GM19023 (cell line): Measurements from ENCODE around the gene FHOD3.
"Not testable (repeated sequence)": the region's sequence is repeated elsewhere in the genome, so short reads cannot be mapped to it uniquely, and the experiment has no call there.

Source experiments
- ATAC-seq: cut with Tn5 transposase; IDR thresholded peaks from one replicate; pipeline ENCODE4 v1.9.1; 2021; ENCODE audit warnings: mild to moderate bottlenecking, moderate library complexity; ENCODE audit not compliant: unreplicated experiment

The FHOD3 gene

DNA sequence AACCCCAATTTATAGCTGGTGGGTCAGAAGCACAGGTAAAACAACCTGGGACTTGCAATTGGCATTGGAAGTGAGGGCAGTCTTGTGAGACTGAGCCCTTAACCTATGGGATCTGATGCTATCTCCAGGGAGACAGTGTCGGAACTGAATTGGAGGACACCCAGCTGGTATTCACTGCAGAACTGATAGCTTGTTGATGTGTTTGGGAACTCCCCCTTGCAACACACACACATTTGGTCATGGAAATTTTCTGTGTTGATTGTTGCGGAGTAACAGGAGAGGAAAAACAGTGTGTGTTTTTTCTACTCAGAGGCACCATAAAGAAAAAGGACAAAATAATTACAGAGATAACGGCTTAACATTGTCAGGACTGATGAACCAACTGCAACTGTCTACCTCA is 515.2 kb downstream of the FHOD3 start:
- ATAC-seq = no peak

DNA sequence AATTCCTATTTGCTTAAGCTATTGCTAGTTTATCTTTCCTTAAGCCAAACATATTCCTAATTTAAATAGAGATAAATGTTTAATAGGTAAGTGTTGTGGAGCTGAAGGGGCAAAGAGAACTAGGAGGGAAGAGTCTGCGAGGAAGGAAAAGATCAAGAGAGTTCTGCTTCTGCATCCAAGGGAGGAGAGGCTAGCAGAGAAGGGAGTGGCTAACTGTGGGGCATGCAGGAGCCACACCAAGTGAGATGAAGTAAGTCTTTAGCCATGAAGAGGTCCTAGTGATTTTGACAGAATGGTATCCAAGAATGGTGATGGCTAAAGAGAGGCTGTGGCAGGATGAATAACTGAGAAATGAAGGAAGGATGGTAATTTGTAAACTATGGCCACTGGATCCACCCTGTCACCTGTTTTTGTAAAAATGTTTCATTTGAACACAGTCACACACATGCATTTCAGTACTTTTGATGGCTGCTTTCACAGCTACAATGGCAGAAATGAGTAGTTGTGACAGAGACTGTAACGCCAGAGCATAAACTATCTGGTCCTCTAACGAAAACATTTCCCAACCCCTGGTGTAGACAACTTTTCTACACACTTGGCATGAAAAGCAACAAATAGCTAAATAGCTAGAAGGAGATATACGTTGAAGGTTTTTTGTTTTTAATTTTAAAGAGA is 515.7 kb downstream of the FHOD3 start:
- ATAC-seq = no peak

DNA sequence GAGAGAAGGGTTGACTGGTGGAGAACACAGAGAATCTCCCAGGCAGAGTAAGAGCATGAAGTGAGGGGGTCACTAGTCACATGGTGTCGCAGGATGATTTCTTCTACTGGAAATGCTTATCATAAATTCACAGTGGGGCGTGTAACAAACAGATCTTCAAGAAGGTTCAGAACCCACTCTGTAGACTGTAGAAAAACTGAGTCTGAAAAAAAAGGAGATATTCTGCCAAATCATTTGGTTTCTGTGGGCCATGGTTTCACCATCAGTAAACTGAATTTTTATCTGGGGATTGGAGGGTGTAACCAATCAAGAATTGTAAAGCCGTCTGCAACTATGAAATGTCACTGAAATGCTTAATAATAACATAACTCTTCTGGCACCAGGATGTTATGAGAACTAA is 516.3 kb downstream of the FHOD3 start:
- no peak for ATAC-seq

DNA sequence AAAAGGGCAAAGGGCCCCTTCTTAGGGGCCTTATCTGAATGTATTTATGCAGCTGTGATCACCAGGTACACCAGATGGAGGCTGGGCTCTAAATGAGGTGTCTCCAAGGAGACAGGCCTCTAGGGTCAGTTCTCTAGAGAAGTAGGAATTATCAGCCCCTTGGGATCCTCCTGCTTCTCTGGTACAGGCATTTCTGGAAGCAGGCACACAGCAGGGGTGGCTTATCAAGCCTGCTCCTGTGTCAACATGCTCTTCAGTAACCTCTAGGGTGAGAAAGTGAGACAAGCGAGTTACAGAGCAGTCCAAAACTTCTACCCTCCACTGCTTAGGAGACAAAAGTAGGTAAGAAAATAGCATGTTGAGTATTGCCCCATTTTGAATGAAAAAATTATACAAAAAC is 517.5 kb downstream of the FHOD3 start:
- no peak for ATAC-seq

DNA sequence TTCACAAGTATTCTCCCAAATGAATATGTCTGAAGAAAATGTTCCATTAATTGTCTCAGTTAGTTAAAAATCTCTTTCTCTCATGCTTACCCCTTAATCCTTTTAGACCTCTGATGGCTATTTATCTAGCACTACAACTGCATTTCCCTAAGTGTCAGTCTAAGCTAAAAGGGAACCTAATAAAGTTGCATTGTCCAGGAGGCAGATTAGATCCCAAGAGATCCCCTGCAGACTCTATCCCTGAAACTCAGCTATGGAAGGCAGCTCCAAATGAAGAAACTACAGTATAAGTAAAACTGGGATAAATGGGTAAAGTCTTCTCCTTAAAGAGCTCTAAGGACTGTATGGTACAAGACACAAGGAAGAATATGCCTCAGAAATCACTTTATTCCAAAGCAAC is 518.6 kb downstream of the FHOD3 start:
- not testable (repeated sequence) for ATAC-seq

DNA sequence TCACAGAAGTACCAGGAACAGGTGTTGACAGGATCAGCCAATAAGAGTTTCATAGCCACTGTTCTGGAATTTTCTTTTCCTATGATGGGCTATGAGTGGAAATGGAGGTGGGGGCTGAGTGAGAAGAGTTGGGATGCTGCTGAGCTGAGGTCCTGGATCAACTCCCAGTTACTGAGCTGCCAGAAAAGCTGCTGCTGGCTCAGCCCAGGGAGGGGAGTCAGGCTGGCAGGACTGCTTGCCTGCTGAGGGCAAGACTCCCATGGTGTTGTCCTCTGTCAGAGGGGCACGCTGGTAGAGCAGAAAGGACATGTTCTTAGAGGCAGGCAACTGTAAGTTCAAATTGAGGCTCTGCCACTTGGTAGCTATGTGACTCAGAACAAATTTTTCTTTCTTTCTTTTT is 519.5 kb downstream of the FHOD3 start:
- ATAC-seq = no peak

DNA sequence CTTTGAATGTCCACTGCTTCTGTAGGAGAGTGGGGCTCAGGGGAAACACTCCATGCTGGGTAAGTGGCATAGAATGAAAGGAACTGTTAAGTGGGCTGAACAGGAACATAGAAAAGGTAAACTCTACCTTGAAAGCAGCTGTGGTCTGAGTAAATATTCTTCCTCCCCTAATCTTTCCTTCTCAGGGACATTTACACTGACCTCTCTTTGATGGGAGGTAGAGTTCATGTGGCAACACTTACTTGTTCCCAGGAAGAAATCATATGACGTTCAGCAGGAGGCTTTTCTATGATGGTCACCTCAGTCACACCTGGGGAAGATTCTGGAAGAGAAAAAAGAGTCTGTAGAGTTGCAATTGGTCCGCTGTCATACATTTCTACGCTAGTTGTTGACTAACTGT is 521.1 kb downstream of the FHOD3 start:
- no peak for ATAC-seq

DNA sequence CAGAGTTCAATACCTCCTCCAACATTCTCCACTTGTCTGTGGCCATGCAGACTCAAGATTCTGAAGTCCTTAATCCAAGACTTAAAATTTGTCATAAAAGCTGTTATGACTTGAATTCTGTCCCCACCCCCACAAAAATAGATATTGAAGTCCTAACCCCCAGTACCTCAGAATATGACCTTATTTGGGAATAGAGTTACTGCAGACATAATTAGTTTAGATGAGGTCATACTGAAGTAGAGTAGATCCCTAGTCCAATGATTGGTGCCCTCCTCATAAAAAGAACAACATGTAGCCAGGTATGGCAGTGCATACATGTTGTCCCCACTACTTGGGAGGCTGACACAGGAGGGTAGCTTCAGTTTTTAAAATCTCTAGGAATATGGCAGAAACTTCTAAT is 522.1 kb downstream of the FHOD3 start:
- no peak for ATAC-seq

DNA sequence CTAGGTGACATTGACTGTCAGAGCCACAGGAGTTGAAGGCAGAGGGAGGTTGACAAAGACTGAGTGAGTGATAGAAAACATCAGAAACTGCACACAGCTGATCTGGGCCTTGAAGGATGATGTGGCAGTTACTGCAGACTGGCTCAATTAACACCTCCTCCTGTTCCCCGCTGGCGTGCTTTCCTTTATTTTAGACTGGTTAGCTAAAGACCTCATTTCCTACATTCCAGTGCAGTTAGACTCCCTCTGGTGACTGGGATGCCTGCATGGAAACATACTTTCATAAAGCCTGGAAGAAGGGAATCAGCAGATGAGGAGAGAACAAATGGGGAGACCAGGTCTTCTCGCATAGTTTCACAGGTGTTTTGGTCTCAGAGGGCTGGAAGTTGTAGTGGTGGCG is 524.2 kb downstream of the FHOD3 start:
- no peak for ATAC-seq

DNA sequence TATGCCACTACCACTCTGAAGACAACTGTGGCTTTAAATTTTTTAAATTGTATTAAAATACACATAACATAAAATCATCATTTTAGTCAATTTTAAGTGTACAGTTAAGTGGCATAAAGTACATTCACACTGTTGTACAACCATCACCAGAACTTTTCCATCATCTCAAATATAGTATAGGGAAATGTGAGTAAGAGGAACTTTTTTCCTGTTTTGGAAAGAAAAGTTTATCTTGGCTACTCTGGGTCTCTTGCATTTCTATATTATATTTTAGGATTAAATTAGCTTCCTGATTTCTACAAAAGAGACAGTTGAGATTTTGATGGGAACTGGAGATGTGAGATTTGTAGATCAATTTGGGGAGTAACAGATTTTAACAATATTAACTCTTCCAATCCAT is 528.0 kb downstream of the FHOD3 start:
- ATAC-seq = no peak

DNA sequence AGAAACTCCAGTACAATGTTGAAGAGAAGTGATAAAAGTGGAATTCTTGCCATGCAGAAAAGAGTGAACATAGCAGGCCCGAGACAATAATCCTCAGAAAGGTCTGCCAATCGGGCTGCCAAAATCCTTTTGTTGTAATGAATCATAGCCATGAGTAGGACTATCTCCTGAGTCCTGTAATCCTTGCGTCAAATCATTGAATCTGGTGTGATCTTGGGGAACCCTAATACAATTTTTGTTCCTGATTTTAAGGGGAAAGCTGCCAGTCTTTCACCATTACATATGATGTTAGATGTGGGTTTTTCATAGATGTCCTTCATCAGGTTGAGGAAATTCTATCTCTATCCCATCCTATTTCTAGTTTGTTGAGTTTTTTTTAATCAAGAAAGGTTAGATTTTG is 529.0 kb downstream of the FHOD3 start:
- ATAC-seq = no peak

DNA sequence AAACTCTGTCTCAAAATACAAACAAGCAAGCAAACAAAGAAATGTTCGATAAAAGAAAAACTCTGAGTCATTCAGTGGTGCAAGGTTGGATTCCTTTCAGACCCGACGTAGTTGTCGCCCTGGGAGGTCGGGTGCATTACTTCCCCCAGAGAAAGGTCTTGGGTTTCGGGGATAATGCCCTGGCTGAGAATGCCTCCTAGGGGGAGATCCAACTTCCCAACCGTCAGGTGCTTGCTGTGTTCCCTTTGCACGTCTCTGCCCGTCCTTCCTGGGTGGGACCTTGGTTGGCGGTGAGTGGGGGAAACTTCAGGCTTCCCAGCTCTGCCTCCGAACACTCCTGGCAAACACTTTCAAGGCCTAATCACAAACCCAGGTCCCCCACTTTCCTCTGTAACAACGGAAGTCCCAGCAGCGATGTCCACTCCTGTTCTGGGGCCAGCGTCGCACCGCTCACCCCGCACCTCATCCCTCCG is 530.7 kb downstream of the FHOD3 start:
- peak; percentile 0 for ATAC-seq

DNA sequence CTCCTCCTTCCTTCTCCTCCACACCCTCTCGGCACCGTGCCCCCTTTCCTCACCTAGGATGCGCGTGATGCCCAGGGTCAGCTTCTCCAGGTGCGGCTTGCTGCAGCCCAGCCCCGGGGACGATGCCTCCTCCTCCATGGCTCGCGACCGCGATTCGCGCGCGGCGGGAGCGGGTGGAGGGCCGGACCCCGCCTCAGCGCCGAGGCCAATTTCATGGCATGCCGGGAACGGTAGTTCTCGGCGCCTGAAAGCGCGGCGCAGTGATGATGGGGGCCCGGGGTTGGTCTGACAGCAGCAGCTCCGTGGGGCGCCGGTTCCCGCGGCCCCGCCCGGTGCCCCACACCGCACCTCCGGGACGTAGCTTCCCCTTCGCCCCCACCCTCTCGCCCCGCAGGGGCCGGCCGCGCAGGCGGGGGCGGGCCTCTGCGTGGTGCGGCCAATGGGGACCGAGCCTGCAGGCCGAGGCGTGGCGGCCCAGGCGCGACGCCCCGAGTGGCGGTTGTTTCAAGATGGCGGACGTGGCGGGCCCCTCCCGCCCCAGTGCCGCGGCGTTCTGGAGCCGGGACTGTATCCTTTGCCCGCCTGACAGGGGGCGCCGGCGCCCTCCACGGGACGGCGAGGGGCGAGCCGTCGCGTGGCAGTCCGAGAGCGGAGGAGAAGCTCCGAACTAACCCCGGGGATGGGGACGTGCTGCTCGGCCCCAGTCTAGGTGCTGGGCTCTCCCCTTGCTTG is 531.3 kb downstream of the FHOD3 start, which contains the start of the genes KIAA1328 and TPGS2:
Gene KIAA1328, plus strand, starts transcription at position 498 of the 732 bp plus-strand sequence. Its CDS starts 12 bp downstream, at position 510.
Gene TPGS2, minus strand, starts transcription at position 373 of the 732 bp plus-strand sequence. Its CDS starts 235 bp downstream, at position 138.
- ATAC-seq = peak; percentile 94
